ENCODE measurements around the gene FAM234A.

The FAM234A gene

GRCh38 chr16:286491-287297 lies 52.1 kb downstream of the FAM234A start:
- no peak for DNase-seq (ENCODE audit: low read depth)
- no peak overlapping the region for H3K4me3 ChIP-seq (ENCODE audit: low read length)
- TF ChIP-seq CTCF (conservative IDR thresholded peaks at IDR 0.05; ENCODE audit: low read depth, low read length): no peak

DNA sequence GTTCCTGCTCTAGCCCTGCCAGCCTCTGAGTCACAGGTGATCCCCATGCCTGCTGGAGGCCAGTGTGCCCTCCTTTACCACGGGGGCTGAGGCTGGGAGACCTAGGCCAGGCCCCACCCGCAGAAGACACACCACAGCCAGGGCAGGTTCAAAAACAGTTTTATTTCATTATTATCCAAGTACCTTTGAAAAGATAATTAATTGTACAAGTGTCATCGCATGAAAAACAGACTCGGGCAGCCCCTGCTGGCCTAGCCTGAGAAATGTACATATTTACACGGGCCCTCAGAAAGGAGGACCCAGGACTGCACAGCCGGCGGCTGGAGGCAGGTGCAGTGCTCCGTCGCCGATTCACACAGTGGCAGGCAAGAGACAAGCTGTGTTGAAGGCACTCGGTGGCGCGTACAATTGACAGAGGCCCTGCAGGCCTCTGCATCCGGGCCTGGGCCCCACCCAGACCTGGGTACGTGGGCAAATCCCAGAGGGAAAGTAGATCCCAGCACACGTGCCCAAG lies 52.7 kb downstream of the FAM234A start:
- TF ChIP-seq CTCF (conservative IDR thresholded peaks at IDR 0.05; ENCODE audit: low read depth, low read length): no peak
- H3K4me3 ChIP-seq (ENCODE audit: low read length): no peak overlapping the region
- no peak for DNase-seq (ENCODE audit: low read depth)

DNA sequence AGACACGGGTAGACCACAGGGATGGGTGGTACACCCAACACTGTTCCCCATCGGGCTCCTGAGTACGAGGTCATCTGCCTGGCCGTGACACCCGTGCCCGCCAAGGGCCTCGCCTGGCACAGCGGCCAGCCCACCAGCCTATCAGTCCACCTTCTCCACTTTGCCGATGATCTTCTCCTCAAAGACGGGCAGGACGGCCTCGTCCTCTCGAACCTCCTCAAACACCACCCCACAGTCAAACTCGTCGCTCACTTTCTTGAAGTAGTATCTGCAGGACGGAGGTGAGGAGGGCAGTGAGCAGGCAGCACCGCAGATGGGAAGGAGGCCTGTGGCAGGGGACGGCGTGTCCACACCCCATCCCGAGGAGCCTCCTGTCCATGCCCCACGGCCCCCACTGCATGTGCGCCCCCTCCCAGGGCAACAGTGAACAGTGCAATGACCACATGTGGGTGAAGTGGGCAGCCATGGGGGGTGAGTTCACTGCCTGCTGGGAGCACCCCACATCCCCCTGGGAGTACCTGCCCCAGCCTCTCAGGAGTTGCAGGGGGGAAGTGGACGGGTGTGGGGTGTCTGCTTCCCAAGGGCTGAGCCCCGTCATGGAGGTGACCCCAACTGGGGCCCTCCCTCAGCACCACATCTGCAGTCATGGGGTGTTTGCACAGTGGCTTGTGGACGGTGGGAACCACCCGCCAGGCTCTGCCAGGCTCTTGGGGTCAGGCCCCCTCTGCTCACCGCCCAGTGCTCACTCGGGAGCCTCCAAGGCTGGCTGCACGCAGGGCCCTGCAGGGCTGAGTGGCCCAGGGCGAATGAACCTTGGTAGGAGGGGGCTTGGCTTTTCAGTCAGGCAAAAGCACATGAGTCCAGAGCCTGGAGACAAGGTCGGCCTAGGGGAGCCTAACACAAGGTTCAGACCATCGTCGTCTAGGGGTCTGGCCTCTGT lies 53.6 kb downstream of the FAM234A start:
- no peak for TF ChIP-seq CTCF (conservative IDR thresholded peaks at IDR 0.05; ENCODE audit: low read depth, low read length)
- no peak overlapping the region for H3K4me3 ChIP-seq (ENCODE audit: low read length)
- no peak for DNase-seq (ENCODE audit: low read depth)

- no peak overlapping the region for H3K4me3 ChIP-seq (ENCODE audit: low read length)
- no peak for TF ChIP-seq CTCF (conservative IDR thresholded peaks at IDR 0.05; ENCODE audit: low read depth, low read length)
- DNase-seq (ENCODE audit: low read depth): no peak
Measured at GRCh38 chr16:289395-289997, 54.9 kb downstream of the FAM234A start.

DNA sequence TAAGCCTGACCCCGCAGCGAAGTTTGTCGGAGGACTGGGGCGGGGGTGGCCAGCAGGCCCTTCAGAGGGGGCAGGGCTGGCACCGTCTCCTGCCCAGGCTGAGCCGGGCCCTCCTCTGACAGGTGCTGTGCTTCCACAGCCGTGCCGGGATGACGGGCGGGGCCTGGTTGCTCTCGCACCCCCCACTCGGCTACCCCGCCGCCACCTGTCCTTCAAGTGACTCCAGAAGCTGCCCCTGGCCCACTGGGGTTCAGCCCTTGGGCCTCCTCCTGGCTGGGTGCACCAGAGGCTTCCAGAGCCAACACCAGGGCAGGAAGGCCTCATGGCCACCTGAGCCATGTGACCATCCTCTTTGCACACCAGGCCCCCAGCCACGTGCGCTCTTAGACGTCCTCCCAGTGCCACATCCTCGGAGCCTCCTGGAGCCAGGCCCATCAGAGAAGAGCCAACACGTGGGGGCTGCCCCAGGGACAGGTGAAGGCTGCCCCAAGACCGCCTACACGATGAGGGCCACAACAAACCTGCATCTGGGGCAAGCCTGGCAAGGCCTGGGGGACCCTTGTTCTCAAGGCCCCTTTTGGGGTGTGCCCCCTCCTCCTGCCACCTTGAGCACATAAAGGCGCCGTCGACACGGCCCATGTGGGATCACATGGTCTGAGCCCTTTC lies 55.5 kb downstream of the FAM234A start:
- DNase-seq (ENCODE audit: low read depth): no peak
- TF ChIP-seq CTCF (conservative IDR thresholded peaks at IDR 0.05; ENCODE audit: low read depth, low read length): no peak
- no peak overlapping the region for H3K4me3 ChIP-seq (ENCODE audit: low read length)

- H3K4me3 ChIP-seq (ENCODE audit: low read length): no peak overlapping the region
- no peak for TF ChIP-seq CTCF (conservative IDR thresholded peaks at IDR 0.05; ENCODE audit: low read depth, low read length)
Measured at GRCh38 chr16:290681-291405, 56.2 kb downstream of the FAM234A start.

More at GRCh38 chr16:290681-291405, 56.2 kb downstream of the FAM234A start:
- DNase-seq (ENCODE audit: low read depth): no peak

Data from retinal pigment epithelial cell (primary cell).